ENCODE results near the gene FCER2. TPM values are rescaled to one million over a fixed set of nuclear protein-coding genes. Genes with fewer than 3 reads are reported as not detected.

The FCER2 gene
- total RNA-seq, 2 donors from 2014 or later: not detected

GRCh38 chr19:7642295-7643030 is 59.5 kb downstream of the FCER2 start:
- Histone ChIP-seq H3K4me3 (no peak overlapping the region), H3K27me3 (no peaks in the 10 kb centered on the region), H3K9me3 (no peaks in the 10 kb centered on the region), H3K27ac (no peak overlapping the region), H3K36me3 (replicated peaks in 1 of 2; ENCODE audit: insufficient read depth in 1 of 2, low read depth in 2 of 2) (peaks cover 0 to 2% of the 10 kb centered on the region in 2 donors), H3K4me1 (peaks cover 18% of the 10 kb centered on the region)
- TF ChIP-seq POLR2A (IDR thresholded peaks at IDR 0.05) (no peak), CTCF (IDR thresholded peaks at IDR 0.05) (no peak)
- peak in 1 of 4 donors; percentile 11 for DNase-seq
- no peak for ATAC-seq
- WGBS, 2 donors: 81 to 93% methylated on average over 17 to 19 of the region's 27 CpGs
- intact Hi-C loops (cut with DNase I): no loop called here

- H3K27ac ChIP-seq: no peak overlapping the region
- H3K4me3 ChIP-seq: no peak overlapping the region
- peaks cover 22% of the 10 kb centered on the region for H3K4me1 ChIP-seq
- 83 to 91% methylated on average over 11 to 39 of the region's 43 CpGs for WGBS, 2 donors
- peaks cover 0 to 2% of the 10 kb centered on the region in 2 donors for H3K36me3 ChIP-seq (replicated peaks in 1 of 2; ENCODE audit: insufficient read depth in 1 of 2, low read depth in 2 of 2)
- DNase-seq (no peak), ATAC-seq (no peak)
- no peak for TF ChIP-seq CTCF (IDR thresholded peaks at IDR 0.05)
- no peak for TF ChIP-seq POLR2A (IDR thresholded peaks at IDR 0.05)
- intact Hi-C loops (cut with DNase I): no loop called here
- no peaks in the 10 kb centered on the region for H3K9me3 ChIP-seq
- H3K27me3 ChIP-seq: no peaks in the 10 kb centered on the region
Measured at GRCh38 chr19:7641290-7642276, 60.3 kb downstream of the FCER2 start.

GRCh38 chr19:7640803-7641202 is 61.1 kb downstream of the FCER2 start:
- no peak overlapping the region for H3K4me3 ChIP-seq

GRCh38 chr19:7639863-7640348 is 62.0 kb downstream of the FCER2 start:
- ATAC-seq: no peak
- TF ChIP-seq POLR2A (IDR thresholded peaks at IDR 0.05) (no peak), CTCF (IDR thresholded peaks at IDR 0.05) (no peak)
- Histone ChIP-seq H3K36me3 (replicated peaks in 1 of 2; ENCODE audit: insufficient read depth in 1 of 2, low read depth in 2 of 2) (peaks cover 0 to 2% of the 10 kb centered on the region in 2 donors), H3K27me3 (no peaks in the 10 kb centered on the region), H3K4me3 (no peak overlapping the region), H3K27ac (no peak overlapping the region), H3K9me3 (no peaks in the 10 kb centered on the region), H3K4me1 (peaks cover 36% of the 10 kb centered on the region)
- DNase-seq: no peak
- WGBS, 2 donors: 88 to 95% methylated on average over 13 of the region's 13 CpGs
- intact Hi-C loops (cut with DNase I): no loop called here

More at GRCh38 chr19:7640803-7641202, 61.1 kb downstream of the FCER2 start:
- intact Hi-C loops (cut with DNase I): no loop called here
- H3K4me1 ChIP-seq: peaks cover 29% of the 10 kb centered on the region
- WGBS, 2 donors: 93 to 95% methylated on average over 9 to 10 of the region's 11 CpGs
- no peak for ATAC-seq
- H3K36me3 ChIP-seq (replicated peaks in 1 of 2; ENCODE audit: insufficient read depth in 1 of 2, low read depth in 2 of 2): peaks cover 0 to 2% of the 10 kb centered on the region in 2 donors
- DNase-seq: no peak
- no peak for TF ChIP-seq POLR2A (IDR thresholded peaks at IDR 0.05)
- no peak for TF ChIP-seq CTCF (IDR thresholded peaks at IDR 0.05)
- no peaks in the 10 kb centered on the region for H3K27me3 ChIP-seq
- no peak overlapping the region for H3K27ac ChIP-seq
- no peaks in the 10 kb centered on the region for H3K9me3 ChIP-seq
